GM18519 (cell line): ENCODE results near the gene PCBP2.
"Not testable (repeated sequence)": the region's sequence is repeated elsewhere in the genome, so short reads cannot be mapped to it uniquely, and the experiment has no call there.

Experiments used
- ATAC-seq: cut with Tn5 transposase; IDR thresholded peaks from one replicate; pipeline ENCODE4 v1.9.1; 2021; ENCODE audit warnings: mild to moderate bottlenecking, moderate library complexity; ENCODE audit not compliant: unreplicated experiment, low FRiP score

The PCBP2 gene

DNA sequence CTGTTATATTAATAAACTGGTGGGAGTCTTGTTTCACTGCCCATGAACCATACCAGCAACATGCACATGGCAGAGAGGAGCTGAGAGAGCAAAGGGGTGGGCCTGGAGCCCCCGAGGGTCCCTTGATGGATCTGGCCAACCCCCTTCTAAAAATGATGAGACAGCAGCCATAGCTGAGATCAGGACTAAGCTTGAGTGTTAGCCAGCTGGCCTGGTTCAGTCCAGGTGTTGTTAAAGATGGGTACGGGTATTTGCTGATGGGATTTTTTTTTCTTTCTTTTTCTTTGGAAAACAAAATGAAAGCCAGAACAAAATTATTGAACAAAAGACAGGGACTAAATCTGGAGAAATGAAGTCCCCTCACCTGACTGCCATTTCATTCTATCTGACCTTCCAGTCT lies 16.0 kb downstream of the PCBP2 start:
- no peak for ATAC-seq

DNA sequence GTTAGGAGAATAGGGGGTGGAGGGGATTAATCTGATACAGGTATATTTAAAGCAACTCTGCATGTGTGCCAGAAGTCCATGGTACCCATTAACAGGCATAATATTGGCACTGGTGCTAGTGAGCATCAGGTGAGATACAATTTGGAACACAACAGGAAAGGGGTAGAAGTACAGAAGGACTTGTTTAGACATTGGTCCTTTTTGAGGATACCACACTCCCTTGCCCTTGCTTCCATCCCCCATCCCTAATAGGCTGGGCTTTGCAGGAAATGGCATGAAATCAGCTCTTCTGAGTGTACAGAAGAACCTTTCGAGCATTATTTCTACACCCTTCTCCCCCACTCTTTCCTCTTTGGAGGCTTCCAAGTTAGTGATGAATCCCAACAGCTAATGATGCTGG lies 16.4 kb downstream of the PCBP2 start:
- no peak for ATAC-seq

DNA sequence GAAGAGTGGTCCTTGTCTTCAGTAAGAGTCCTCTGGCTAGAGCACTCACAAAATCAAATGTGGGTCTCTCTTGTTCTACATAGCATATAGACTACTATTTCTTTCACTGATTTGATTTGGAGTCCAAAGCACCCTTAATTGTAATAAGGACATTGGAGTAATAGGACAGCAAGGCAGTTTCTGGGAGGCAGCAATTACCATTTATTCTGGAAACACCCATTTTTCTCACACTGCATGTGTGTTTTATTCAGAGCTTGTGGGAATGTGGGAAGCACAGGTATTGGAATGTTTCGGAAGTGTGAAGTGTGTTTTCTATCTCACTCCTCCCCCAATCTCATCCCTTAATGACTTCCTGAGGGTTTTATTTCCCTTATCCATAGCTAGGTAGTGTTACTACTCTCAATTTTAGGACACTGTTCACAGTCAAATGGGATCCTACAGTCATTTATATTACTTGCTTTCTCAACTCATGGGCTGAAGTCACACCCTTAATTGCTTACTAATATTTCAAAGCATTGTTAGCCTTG lies 20.2 kb downstream of the PCBP2 start:
- no peak for ATAC-seq

DNA sequence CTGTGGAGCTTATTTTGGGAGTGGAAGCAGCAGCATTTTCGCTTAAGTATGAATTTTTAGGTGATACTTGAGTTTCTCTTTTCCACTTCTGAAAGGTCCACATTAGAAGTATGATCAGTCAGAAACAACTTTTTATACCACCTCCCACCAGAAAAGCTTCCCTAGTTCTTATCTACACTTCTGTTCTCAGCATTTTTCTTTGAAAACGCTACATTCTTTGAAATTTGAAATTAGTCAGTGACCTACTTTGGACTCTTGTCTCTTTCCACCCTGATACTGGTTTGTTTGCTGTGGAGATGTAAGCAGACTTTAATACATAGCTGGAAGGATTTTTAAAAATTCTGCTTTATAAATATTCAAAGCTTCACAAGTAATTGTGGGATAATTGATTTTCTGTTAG lies 22.2 kb downstream of the PCBP2 start:
- no peak for ATAC-seq

DNA sequence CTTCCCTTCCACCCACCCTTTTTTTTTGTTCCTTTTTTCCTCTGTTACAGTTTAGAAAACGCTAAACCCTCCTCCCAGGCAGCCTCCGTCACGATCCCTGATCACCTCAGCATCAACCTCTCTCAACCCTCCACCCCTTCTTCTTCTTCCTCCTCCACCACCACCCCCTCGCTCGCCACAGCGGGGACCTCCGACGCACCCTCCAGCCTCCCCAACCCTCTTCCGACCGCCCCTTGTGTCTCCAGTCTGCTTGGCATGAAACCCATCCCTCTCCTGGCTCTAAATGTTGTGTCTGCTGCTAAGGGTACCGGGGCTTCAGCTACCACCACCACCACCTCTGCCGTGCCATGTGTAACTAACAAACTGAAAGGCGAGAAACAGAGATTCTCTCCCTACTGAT lies 22.9 kb downstream of the PCBP2 start:
- no peak for ATAC-seq

DNA sequence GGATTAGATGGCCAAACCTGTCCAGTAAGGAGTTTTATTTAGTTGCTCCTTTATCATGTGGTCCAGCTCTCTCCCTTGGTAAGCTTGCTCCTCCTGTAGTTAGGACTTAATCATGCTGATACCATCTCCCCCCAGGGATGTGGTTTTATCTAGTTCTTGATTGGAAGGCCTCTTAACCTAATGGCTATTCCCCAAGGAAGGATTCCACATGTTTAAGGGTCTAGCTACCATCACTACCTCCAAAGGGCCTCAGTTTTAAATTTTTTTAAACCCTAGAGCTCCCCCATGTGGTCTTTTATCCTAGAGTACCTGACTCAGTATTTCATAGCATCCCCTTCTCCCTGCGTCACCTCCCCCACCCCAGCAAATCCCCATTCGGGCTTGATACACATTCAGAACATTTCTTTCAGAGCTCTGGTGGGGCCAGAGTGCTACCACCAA lies 24.9 kb downstream of the PCBP2 start:
- ATAC-seq, result no peak

DNA sequence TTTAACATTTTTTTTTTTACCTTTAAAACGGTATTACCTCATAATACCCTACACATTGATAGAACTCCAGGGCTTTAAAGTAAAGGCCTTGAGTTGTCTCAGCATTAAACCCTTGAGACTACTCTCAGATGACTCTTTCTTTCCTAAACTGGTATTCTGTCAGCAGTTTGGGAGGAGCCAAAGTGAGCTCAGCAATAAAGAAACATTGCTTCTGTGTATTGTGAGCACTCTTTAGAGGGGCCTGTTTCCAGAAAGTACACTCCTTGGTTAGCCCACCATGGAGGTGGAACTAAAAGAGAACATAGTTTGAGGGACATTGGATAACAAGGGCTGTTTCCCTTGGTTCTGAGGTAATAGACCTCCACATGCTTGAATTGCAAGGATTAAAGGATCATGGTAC lies 27.0 kb downstream of the PCBP2 start:
- ATAC-seq, result no peak

DNA sequence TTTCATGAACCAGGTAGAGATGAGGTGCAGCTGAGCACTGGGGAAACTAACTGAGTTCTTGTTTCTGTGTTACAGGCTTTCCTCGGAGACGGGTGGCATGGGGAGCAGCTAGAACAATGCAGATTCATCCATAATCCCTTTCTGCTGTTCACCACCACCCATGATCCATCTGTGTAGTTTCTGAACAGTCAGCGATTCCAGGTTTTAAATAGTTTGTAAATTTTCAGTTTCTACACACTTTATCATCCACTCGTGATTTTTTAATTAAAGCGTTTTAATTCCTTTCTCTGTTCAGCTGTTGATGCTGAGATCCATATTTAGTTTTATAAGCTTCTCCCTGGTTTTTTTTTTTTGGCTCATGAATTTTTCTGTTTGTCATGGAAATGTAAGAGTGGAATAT lies 27.4 kb downstream of the PCBP2 start:
- ATAC-seq, result no peak

DNA sequence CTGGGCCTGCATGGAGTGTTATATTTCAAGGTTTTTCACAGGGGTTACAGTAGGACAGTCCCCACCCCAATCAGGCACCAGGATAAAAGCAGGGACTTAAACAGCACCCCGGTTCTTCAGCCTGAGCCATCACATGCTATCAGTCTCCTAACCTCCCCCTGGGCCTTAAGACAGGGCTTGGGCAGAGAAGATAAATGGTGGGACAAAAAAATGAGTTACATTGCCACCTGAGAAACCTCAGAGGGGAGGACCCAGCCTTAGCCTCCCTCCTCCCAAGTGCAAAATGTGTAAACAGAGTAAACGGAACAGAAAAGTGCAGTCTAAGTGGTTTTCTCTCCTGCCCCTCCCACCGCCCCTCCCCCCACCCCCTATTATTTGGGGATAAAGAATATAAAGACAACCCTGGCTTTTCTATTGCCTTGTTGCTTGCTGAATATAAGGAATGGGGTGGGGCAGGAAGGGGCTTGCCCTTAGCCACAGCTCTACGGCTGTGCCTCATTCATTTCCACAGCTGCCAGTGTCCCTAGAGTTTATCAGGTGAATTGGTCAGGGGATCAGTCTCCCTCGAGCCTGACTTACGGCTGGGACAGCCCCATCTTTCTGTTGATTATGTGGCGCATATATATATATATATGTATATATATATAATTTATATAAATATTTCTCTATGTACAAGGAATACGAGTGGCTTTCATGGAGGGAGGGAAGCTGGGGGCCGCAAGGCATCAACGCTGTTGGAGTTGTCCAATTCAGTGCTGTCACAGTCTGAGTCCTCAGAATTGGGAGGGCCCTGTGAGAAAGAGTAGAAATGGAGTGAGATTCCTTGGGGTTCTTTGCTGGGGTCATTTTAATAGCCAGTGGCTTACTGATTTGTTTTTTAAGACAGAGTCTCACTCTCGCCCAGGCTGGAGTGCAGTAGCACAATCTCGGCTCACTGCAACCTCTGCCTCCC lies 28.9 kb downstream of the PCBP2 start:
- no peak for ATAC-seq

DNA sequence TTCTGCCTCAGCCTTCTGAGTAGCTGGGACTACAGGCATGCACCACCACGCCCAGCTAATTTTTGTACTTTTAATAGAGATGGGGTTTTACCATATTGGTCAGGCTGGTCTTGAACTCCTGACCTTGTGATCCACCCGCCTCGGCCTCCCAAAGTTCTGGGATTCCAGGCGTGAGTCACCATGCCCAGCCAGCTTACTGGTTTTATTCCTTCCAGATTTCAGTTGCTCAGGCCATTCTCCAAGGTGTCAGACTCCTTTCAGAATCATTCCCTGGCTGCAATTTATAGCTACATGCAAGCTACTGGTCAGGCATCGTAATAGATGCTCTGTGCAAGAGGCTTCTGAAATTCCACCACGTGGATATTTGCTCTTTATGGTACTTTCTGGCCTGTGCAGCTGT lies 29.6 kb downstream of the PCBP2 start:
- ATAC-seq, result not testable (repeated sequence)

DNA sequence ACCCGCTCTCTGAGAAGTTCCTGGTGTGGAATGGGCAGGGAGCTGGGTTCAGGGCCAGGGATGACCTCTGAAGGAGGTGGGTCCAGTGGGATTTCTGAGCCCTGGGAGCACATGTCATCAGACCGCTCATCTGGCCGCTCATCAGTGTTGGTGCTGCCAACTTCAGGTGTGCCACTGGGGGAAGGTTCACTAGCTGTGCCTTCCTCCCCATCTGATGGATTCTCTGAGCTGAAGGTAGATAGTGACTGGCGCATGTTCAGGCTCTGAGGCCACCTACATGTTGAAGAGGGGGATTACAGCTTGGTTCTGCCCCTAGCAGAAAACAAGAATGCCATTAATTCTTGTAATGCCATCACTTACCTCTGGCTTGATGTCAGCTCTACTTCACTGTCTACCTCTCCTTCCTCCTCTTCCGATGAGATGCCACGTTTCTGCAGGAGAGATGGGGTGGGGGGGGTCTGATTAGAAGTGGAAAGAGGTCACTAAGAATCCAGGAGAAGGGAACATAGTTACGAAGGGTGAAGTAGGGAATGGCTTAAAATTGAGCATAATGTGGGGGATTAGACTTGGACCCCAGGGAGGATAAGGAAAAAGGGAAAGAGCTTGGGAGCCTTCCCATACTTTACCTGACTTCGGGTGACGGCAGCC lies 30.2 kb downstream of the PCBP2 start:
- ATAC-seq, result no peak

DNA sequence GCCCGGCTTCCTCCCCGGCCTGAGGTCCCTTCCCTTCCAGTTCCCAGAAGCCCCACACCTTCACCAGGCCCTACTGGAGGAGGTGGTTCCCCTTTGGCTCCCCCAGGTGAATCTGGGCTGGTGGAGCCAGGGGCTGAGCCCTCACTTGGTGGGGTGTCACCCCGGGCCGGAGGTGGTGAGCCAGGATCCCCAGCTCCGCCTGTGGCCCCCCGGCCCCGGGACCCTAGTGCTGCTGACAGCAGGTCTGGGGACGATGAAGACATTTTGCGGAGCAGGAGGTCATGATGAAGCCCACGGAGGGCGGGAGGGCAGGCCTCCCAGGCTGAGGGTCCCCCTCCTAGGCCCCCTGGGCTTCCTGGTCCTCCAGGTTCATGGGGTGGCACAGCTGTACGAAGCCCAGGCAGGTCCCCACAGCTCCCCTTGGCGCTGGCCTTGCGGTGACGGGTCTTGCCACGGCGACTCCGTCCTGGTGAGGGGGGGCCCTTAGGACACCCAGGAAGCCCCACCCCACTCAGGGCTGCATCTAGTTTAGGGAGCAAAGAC lies 30.8 kb downstream of the PCBP2 start:
- ATAC-seq, result no peak

DNA sequence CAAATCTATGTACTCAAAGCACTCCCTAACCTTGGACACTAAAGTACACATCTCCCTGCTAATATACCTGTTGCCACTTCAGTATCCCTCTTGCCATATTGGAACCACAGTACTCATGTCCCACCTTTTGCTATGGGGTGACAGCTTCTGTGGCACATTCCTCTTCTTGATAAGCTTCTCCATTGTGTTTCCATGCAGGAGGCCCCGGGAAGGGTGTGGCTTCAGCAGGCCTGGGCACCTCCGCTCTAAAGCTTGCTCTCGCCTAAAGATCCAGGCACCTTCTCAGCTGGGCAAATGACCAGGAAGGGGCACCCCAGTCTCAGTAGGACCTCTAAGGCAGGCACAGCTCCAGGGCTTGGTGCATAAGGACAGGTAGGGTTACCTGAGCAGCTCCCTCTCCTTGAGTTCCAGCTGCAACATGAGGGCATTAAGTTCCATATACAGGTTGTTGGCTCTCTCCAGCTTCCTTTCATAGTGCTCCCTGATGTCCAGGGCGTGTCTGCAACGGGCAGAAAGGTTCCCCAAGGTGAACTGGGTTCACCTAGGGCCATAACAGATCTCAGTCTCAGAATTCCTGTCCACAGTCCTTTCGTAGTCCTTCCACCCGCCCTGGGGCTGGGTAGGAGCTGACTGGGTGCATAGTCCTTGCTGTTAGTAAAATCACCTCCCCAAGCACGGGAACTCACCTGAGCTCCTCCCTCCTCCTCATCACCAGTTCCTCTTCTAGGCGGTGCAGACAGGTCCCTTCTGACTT lies 31.5 kb downstream of the PCBP2 start:
- ATAC-seq, result no peak

DNA sequence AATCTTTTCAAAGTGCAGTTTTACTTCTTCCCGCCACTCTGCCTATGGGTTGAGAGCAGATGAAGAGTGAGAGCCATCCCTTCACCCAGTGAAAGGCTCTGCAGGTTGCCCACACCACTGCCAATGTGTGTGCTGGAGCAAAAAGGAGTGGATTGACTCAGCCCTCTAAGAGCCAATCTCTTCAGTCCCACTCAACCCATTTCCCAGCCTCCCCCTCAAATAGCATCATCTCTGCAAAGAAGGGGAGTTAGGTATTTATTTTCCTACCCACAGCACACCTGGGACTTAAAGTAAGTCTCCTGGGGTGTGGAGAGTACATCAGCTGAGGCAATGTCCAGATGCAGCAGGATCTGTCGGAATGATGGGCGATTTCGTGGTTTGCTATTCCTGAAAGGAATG lies 32.1 kb downstream of the PCBP2 start:
- ATAC-seq, result no peak

DNA sequence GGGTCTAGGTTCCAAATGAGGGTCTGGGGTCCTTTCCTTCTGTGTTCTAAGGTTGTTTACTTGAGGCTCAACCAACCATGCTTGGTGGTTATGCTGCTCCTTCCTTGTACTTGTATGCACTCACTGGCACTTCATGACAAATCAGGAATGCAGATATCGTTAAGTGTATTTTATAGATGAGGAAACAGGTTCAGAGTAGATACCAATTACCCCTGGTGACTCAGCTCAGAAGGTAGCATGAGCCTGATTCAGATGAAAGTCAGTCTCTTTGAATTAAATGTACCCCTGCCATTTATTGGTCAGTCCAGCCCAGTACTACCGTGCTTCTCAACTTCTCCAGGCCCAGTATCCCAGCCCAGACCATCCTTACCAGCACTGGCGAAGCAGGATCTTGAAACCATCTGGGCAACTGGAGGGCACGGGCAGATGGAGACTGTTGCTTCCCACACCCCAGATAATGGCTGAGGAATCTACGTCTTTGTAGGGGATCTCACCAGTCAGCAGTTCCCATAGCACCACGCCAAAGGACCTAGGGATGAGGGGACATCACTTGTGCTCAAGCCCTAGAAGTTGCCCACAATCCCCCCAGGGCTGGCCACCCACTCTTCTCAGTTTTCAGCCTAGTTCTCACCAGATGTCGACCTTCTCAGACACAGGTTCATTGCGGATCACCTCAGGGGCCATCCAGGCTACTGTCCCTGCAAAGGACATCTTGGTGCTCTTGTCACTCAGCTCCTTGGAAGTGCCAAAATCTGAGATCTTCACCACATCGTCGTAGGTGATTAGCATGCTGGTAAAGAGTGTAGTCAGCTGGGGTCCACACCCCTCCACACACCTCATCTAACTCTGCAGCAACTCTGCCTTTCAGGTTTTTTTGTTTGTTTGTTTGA lies 33.0 kb downstream of the PCBP2 start:
- ATAC-seq, result no peak

DNA sequence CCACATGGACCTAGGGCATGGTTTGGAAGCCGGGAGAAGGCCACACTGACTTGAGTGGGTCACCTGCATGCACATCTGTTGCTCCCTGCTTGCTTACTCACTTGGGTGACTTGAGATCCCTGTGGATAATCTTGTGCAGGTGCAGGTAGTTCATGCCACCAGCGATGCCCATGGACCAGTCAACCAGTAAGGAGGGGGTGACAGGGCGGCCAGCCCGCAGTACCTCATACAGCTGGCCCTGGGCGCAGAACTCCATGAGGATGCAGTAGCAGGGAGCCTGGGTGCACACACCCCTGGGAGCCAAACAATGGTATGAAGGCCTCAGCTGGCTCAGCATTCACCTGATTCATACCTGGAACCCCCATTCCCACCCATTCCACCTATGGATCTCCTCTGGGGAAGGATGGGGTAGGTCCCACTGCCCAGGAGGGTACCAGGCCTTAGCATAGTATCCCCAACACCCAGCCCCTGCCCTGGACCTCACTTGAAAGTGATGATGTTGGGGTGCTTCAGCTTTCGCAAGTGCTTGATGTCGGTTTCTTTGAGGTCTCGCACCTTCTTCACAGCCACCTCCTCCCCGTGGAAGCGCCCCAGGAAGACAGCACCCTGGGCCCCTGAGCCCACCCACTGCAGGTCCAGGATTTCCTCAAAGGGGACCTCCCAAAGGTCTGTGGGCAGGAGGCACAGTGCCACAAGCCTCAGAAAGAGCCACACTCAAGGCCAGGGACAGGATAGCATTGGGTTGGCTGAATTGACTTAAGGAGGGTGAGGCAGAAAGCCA lies 34.2 kb downstream of the PCBP2 start:
- no peak for ATAC-seq

DNA sequence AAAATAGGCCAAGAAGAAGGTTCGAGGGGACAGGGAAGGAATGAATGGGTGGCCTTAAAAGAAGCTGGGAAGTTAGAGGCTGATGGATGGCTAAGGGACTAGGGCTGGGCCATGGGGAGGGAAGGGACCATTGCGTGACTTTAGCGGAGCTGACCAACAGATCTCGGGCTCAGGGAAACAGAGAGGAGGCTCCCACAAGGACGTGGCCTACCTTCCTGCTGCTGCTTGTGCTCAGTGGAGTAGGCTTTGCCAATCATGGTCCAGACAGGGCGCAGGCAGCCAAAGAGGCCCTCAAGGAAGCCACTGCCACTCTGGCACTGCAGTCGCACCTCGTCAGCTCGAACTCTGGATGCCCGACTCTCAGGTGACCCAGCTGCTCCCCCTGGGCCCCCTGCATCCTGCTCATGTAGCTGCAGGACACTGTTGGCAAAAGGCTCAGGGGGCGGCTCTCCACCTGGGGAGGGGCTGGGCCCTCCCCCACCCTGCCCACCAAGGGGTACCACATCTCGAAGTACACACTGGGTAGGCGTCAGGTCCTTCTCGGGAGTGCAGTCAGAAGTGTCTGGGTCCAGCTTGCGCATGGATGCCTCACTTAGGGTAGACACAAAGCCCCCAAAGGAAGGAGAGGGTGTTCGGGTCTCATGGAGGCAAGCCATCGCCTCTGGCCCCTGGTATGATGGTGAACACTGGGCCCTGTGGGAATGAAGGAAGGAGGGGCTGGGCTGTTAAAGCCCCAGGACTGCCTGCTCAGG lies 35.0 kb downstream of the PCBP2 start:
- ATAC-seq, result no peak

DNA sequence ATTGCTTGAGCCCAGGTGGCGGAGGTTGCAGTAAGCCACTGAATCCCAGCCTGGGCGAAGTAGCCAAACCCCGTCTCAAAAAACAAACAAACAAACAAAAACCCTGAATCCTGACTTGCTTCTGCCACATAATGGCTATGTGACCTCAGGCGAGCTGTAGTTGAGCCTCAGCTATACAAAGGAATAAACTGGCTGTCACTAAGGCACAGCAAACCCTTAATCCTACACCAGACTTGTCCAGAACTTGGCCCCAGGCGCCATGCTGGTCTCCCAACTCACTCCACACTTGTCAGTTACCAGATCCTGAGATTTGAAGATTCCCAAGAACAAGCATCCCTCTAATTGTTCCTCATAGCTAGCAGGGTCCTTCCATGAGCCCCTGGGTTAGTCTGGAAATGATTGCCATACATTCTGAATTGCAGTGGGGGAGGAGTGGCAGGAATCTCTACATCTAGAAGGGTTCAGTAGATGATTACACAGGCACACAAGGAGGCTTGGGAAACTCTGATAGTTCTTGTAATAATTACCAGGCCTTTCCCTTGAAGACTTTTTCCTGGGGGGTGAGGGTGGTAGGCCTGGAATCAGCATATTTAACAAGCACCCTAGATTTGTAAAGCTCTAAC lies 37.5 kb downstream of the PCBP2 start:
- no peak for ATAC-seq
